Astrocyte (in vitro differentiated cells and primary cell): ENCODE measurements around the gene ACSL4. TPM values are rescaled to one million over a fixed set of nuclear protein-coding genes. Genes with fewer than 3 reads are reported as not detected.

Experiments used
- DNase-seq: peaks from one replicate; pipeline ENCODE4 v3.0.0-alpha.2; 2010; ENCODE audit warnings: low read depth
- FAIRE-seq: peaks from 2 replicates; lab custom pipeline; 2011; peaks lifted over from hg19 to GRCh38; lab: Jason Lieb, UNC
- H2AFZ ChIP-seq: 2 replicates; pipeline ENCODE4 v1.6.0; 2012; ENCODE audit warnings: low read depth, low read length, inconsistent platforms
- H3K27ac ChIP-seq: 2 replicates; pipeline ENCODE4 v1.5.1; 2011; ENCODE audit warnings: low read depth, low read length, inconsistent platforms
- H3K27me3 ChIP-seq: 2 replicates; pipeline ENCODE4 v1.6.0; 2011; ENCODE audit warnings: low read length, inconsistent platforms; ENCODE audit not compliant: insufficient read depth
- H3K36me3 ChIP-seq: 2 replicates; pipeline ENCODE4 v1.5.1; 2011; ENCODE audit warnings: low read length, inconsistent platforms; ENCODE audit not compliant: insufficient read depth
- H3K4me1 ChIP-seq: 2 replicates; pipeline ENCODE4 v1.5.1; 2011; ENCODE audit warnings: low read length, inconsistent platforms; ENCODE audit not compliant: insufficient read depth
- H3K4me2 ChIP-seq: 2 replicates; pipeline ENCODE4 v1.6.0; 2012; ENCODE audit warnings: low read length, inconsistent platforms
- H3K4me3 ChIP-seq: 2 replicates; pipeline ENCODE4 v1.5.1; 2011; ENCODE audit warnings: low read depth, mild to moderate bottlenecking, low read length, inconsistent platforms; ENCODE audit not compliant: insufficient read depth
- H3K79me2 ChIP-seq: 2 replicates; pipeline ENCODE4 v1.6.0; 2012; ENCODE audit warnings: mild to moderate bottlenecking, low read length, inconsistent platforms; ENCODE audit not compliant: insufficient read depth
- H3K9ac ChIP-seq: 2 replicates; pipeline ENCODE4 v1.6.0; 2012; ENCODE audit warnings: mild to moderate bottlenecking, low read length, inconsistent platforms
- H3K9me3 ChIP-seq: 2 replicates; pipeline ENCODE4 v1.5.1; 2012; ENCODE audit warnings: low read depth, mild to moderate bottlenecking, low read length, inconsistent platforms; ENCODE audit not compliant: insufficient read depth
- H4K20me1 ChIP-seq: 2 replicates; pipeline ENCODE4 v1.6.0; 2012; ENCODE audit warnings: low read length, inconsistent platforms; ENCODE audit not compliant: insufficient read depth
- H3K27ac Mint-ChIP-seq: one replicate; pipeline ENCODE4 v1.8.0; 2021; ENCODE audit warnings: mild to moderate bottlenecking, mixed read lengths; ENCODE audit not compliant: unreplicated experiment
- H3K27me3 Mint-ChIP-seq: one replicate; pipeline ENCODE4 v1.8.0; 2021; ENCODE audit warnings: low read depth, mixed read lengths; ENCODE audit not compliant: unreplicated experiment
- H3K36me3 Mint-ChIP-seq: one replicate; pipeline ENCODE4 v1.8.0; 2021; ENCODE audit warnings: low read depth, mixed read lengths; ENCODE audit not compliant: unreplicated experiment
- H3K4me1 Mint-ChIP-seq: one replicate; pipeline ENCODE4 v1.8.0; 2021; ENCODE audit warnings: low read depth, mixed read lengths; ENCODE audit not compliant: unreplicated experiment
- H3K4me3 Mint-ChIP-seq: one replicate; pipeline ENCODE4 v1.8.0; 2021; ENCODE audit warnings: mild to moderate bottlenecking, moderate library complexity, mixed read lengths; ENCODE audit not compliant: unreplicated experiment
- H3K9me3 Mint-ChIP-seq: one replicate; pipeline ENCODE4 v1.8.0; 2021; ENCODE audit warnings: mild to moderate bottlenecking, mixed read lengths; ENCODE audit not compliant: unreplicated experiment
- CTCF ChIP-seq: IDR thresholded peaks from 2 replicates; pipeline ENCODE4 v1.5.1; 2011; ENCODE audit warnings: low read depth, mild to moderate bottlenecking, inconsistent platforms, low read length, moderate library complexity; ENCODE audit not compliant: insufficient read depth
- EZH2 ChIP-seq: IDR thresholded peaks from 2 replicates; pipeline ENCODE4 v1.6.1; 2012; ENCODE audit warnings: mild to moderate bottlenecking, low read length, inconsistent platforms; ENCODE audit not compliant: insufficient read depth
- total RNA-seq: library from RNA; stranded (reverse); gene quantifications from 2 replicates; pipeline ENCODE4 v1.2.1, GENCODE V29; 2021

ACSL4 gene
- total RNA-seq, 1 donor from 2014 or later, result 99.4 TPM

DNA sequence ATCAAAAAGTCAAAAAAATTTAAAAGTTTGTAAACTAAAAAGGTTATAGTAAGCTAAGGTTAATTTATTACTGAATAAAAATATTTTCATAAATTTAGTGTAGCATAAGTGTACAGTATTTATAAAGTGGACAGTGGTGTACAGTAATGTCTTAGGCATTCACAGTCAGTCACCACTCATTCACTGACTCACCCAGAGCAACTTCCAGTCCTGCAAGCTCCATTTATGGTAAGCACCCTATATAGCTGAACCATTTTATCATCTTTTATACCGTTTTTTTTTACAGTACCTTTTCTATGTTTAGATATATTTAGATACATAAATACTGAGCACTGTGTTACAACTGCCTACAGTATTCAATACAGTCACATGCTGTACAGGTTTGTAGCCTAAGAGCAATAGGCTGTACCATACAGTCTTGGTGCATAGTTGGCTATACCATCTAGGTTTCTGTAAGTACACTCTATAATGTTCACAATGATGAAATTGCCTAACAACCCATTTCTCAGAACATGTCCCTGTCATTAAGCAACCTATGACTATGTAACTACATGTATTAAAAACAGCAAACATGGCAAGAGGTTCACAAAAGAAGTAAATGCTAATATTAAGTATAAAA is 18.6 kb downstream of the ACSL4 start:
- TF ChIP-seq EZH2, result no peak
- TF ChIP-seq CTCF, result no peak
- no peak overlapping the region for H2AFZ ChIP-seq
- no peaks in the 10 kb centered on the region for H3K9me3 ChIP-seq
- no peak overlapping the region for H3K4me3 Mint-ChIP-seq
- peak overlapping the region; percentile 66 for H3K27ac Mint-ChIP-seq
- no peak overlapping the region for H3K9ac ChIP-seq
- H3K9me3 Mint-ChIP-seq, result no peaks in the 10 kb centered on the region
- H3K4me3 ChIP-seq, result no peak overlapping the region
- peak overlapping the region; percentile 32 for H3K4me2 ChIP-seq
- peaks cover 20% of the 10 kb centered on the region for H3K4me1 Mint-ChIP-seq
- DNase-seq, result peak; percentile 78
- no peaks in the 10 kb centered on the region for H3K27me3 Mint-ChIP-seq
- H4K20me1 ChIP-seq, result peaks cover 12% of the 10 kb centered on the region
- H3K27me3 ChIP-seq, result no peaks in the 10 kb centered on the region
- H3K4me1 ChIP-seq, result peaks cover 14% of the 10 kb centered on the region
- peak overlapping the region; percentile 78 for H3K27ac ChIP-seq
- H3K36me3 Mint-ChIP-seq, result peaks cover 2% of the 10 kb centered on the region
- H3K36me3 ChIP-seq, result no peaks in the 10 kb centered on the region
- peaks cover 94% of the 10 kb centered on the region for H3K79me2 ChIP-seq
- peak; percentile 17 for FAIRE-seq

GRCh38 chrX:109710181-109710580 is 22.9 kb downstream of the ACSL4 start:
- no peaks in the 10 kb centered on the region for H3K9me3 Mint-ChIP-seq
- H3K4me1 Mint-ChIP-seq, result peaks cover 24% of the 10 kb centered on the region
- Histone ChIP-seq H3K4me1 (peaks cover 21% of the 10 kb centered on the region), H3K27ac (no peak overlapping the region), H3K9ac (no peak overlapping the region), H4K20me1 (peaks cover 31% of the 10 kb centered on the region), H3K9me3 (no peaks in the 10 kb centered on the region), H3K4me2 (no peak overlapping the region), H3K36me3 (peaks cover 2% of the 10 kb centered on the region), H3K79me2 (peaks cover 94% of the 10 kb centered on the region), H3K4me3 (no peak overlapping the region), H2AFZ (no peak overlapping the region), H3K27me3 (no peaks in the 10 kb centered on the region)
- H3K36me3 Mint-ChIP-seq, result peaks cover 2% of the 10 kb centered on the region
- no peak overlapping the region for H3K27ac Mint-ChIP-seq
- no peak overlapping the region for H3K4me3 Mint-ChIP-seq
- H3K27me3 Mint-ChIP-seq, result no peaks in the 10 kb centered on the region
- TF ChIP-seq CTCF (no peak), EZH2 (no peak)
- FAIRE-seq (no peak), DNase-seq (peak; percentile 39)

GRCh38 chrX:109709129-109709631 is 23.9 kb downstream of the ACSL4 start:
- Histone ChIP-seq H3K79me2 (peaks cover 98% of the 10 kb centered on the region), H2AFZ (no peak overlapping the region), H3K27me3 (no peaks in the 10 kb centered on the region), H4K20me1 (peaks cover 39% of the 10 kb centered on the region), H3K9me3 (no peaks in the 10 kb centered on the region), H3K4me2 (peak overlapping the region; percentile 67), H3K4me3 (no peak overlapping the region), H3K27ac (peak overlapping the region; percentile 50), H3K36me3 (peaks cover 2% of the 10 kb centered on the region), H3K4me1 (peaks cover 17% of the 10 kb centered on the region), H3K9ac (peak overlapping the region; percentile 13)
- Mint-ChIP-seq H3K27me3 (no peaks in the 10 kb centered on the region), H3K9me3 (no peaks in the 10 kb centered on the region), H3K27ac (no peak overlapping the region), H3K4me3 (no peak overlapping the region), H3K36me3 (peaks cover 2% of the 10 kb centered on the region), H3K4me1 (peaks cover 24% of the 10 kb centered on the region)
- peak; percentile 63 for DNase-seq
- FAIRE-seq, result peak; percentile 58
- TF ChIP-seq CTCF, result no peak
- no peak for TF ChIP-seq EZH2
